IMR-90 (cell line): Measurements from ENCODE around the gene MMS19.

Experiments
- BHLHE40 ChIP-seq: fragments of 150-350 bp; IDR thresholded peaks from 2 replicates; pipeline ENCODE4 v1.6.1; 2016; ENCODE audit warnings: mild to moderate bottlenecking, low read depth, low read length
- CEBPB ChIP-seq: IDR thresholded peaks from 2 replicates; pipeline ENCODE4 v1.6.1; 2012; ENCODE audit warnings: low read depth, low read length, improper control_type of control experiment
- CHD1 ChIP-seq: IDR thresholded peaks from 2 replicates; pipeline ENCODE4 v1.6.1; 2012; ENCODE audit warnings: low read depth, low read length, improper control_type of control experiment
- MAFK ChIP-seq: IDR thresholded peaks from 2 replicates; pipeline ENCODE4 v1.6.1; 2012; ENCODE audit warnings: low read depth, low read length, improper control_type of control experiment
- MAZ ChIP-seq: IDR thresholded peaks from 2 replicates; pipeline ENCODE4 v1.6.1; 2012; ENCODE audit warnings: low read depth, mild to moderate bottlenecking, low read length, improper control_type of control experiment, moderate library complexity, borderline replicate concordance
- MXI1 ChIP-seq: IDR thresholded peaks from 2 replicates; pipeline ENCODE4 v1.6.1; 2012; ENCODE audit warnings: low read depth, mild to moderate bottlenecking, low read length, moderate library complexity, borderline replicate concordance
- NFE2L2 ChIP-seq: fragments of 150-350 bp; IDR thresholded peaks from 2 replicates; pipeline ENCODE4 v1.6.1; 2016; ENCODE audit warnings: low read depth, mild to moderate bottlenecking, low read length
- POLR2A ChIP-seq: IDR thresholded peaks from 2 replicates; pipeline ENCODE4 v1.6.1; 2012; ENCODE audit warnings: mild to moderate bottlenecking, low read depth, low read length
- RAD21 ChIP-seq: IDR thresholded peaks from 2 replicates; pipeline ENCODE4 v1.6.1; 2012; ENCODE audit warnings: low read length, improper control_type of control experiment
- RCOR1 ChIP-seq: IDR thresholded peaks from 2 replicates; pipeline ENCODE4 v1.6.1; 2012; ENCODE audit warnings: mild to moderate bottlenecking, low read length, improper control_type of control experiment; ENCODE audit not compliant: insufficient replicate concordance
- RFX5 ChIP-seq: IDR thresholded peaks from 2 replicates; pipeline ENCODE4 v1.8.0; 2012; ENCODE audit warnings: low read depth, mild to moderate bottlenecking, low read length, moderate library complexity
- TF ChIP-seq, protein P1 (sequence below): conservative IDR thresholded peaks from 2 replicates; pipeline ENCODE4 v1.5.1; 2012; ENCODE audit warnings: mild to moderate bottlenecking, low read depth, low read length, improper control_type of control experiment
- TF ChIP-seq, protein P2 (sequence below): fragments of 150-350 bp; IDR thresholded peaks from 2 replicates; pipeline ENCODE4 v1.6.1; 2017; ENCODE audit warnings: mild to moderate bottlenecking, antibody characterized with exemption, low read length, low read depth

DNA sequence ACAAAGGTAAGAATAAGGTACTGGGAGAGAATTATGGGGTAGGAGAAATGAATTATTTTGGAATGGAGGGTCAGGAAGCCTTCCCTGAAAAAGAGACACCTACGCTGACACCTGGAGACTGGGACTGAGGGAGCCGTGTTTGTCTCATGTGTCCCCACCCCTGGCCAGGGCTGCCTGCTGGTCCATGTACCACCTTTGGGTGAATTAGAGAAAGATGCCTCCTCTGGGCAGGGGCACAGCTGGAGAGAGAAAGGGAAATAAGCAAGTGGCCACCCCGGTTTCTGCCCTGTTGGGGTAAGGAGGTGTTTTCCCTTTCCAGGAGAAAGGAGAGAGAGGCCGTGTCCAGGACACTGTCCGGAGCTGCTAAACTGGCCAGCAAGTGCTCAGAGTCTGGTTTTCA lies 22.3 kb upstream of the MMS19 start:
- TF ChIP-seq, protein P1, sequence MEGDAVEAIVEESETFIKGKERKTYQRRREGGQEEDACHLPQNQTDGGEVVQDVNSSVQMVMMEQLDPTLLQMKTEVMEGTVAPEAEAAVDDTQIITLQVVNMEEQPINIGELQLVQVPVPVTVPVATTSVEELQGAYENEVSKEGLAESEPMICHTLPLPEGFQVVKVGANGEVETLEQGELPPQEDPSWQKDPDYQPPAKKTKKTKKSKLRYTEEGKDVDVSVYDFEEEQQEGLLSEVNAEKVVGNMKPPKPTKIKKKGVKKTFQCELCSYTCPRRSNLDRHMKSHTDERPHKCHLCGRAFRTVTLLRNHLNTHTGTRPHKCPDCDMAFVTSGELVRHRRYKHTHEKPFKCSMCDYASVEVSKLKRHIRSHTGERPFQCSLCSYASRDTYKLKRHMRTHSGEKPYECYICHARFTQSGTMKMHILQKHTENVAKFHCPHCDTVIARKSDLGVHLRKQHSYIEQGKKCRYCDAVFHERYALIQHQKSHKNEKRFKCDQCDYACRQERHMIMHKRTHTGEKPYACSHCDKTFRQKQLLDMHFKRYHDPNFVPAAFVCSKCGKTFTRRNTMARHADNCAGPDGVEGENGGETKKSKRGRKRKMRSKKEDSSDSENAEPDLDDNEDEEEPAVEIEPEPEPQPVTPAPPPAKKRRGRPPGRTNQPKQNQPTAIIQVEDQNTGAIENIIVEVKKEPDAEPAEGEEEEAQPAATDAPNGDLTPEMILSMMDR, result no peak
- TF ChIP-seq BHLHE40 (no peak), RCOR1 (no peak), CEBPB (no peak), POLR2A (no peak), MAFK (no peak), MXI1 (no peak), RFX5 (no peak), CHD1 (no peak), RAD21 (no peak), MAZ (no peak), NFE2L2 (no peak)
- TF ChIP-seq, protein P2, sequence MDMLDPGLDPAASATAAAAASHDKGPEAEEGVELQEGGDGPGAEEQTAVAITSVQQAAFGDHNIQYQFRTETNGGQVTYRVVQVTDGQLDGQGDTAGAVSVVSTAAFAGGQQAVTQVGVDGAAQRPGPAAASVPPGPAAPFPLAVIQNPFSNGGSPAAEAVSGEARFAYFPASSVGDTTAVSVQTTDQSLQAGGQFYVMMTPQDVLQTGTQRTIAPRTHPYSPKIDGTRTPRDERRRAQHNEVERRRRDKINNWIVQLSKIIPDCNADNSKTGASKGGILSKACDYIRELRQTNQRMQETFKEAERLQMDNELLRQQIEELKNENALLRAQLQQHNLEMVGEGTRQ, result no peak
